GM10266 (cell line): ENCODE measurements around the gene GPS1.
A peak's percentile ranks its signal among the peaks of the same experiment; 100 is the strongest.

ENCODE experiments used
- DNase-seq: peaks from one replicate; pipeline ENCODE4 v3.0.0; 2012; ENCODE audit errors: extremely low spot score
- TF ChIP-seq, protein P1 (sequence below): IDR thresholded peaks from 2 replicates; pipeline ENCODE4 v1.5.1; 2012; ENCODE audit warnings: mild to moderate bottlenecking, low read depth; ENCODE audit not compliant: control insufficient read depth, insufficient read depth; ENCODE audit errors: missing control alignments

The GPS1 gene

GRCh38 chr17:82019690-82020571, 31.8 kb upstream of the GPS1 start:
- peak; percentile 84 for DNase-seq

DNA sequence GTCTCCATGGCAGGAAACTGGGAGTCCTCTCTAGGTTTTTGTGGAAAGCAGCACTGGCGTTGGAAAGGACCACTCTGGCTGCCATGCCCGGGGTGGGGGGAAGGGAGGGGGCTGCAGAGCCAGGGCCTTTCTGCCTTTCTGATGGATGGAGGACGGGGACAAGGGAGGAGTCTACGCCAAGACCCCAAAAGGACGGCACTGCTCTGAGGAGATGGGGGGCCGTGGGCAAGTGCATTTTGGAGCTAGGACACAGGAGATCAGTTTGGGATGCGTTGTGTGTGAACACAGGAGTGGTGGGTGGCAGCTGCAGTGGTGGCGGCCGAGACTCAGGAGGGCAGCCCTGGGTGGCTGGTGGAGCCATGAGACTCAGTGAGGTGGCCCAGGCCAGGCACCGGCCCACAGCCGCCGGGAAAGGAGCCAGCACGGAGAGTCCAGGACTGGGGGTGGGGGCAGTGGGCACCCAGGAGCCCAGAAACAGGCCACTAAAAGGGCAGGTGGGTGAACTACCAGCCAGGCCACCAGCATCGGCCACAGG, 31.1 kb upstream of the GPS1 start:
- TF ChIP-seq, protein P1, sequence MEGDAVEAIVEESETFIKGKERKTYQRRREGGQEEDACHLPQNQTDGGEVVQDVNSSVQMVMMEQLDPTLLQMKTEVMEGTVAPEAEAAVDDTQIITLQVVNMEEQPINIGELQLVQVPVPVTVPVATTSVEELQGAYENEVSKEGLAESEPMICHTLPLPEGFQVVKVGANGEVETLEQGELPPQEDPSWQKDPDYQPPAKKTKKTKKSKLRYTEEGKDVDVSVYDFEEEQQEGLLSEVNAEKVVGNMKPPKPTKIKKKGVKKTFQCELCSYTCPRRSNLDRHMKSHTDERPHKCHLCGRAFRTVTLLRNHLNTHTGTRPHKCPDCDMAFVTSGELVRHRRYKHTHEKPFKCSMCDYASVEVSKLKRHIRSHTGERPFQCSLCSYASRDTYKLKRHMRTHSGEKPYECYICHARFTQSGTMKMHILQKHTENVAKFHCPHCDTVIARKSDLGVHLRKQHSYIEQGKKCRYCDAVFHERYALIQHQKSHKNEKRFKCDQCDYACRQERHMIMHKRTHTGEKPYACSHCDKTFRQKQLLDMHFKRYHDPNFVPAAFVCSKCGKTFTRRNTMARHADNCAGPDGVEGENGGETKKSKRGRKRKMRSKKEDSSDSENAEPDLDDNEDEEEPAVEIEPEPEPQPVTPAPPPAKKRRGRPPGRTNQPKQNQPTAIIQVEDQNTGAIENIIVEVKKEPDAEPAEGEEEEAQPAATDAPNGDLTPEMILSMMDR: no peak
- DNase-seq: no peak

More at GRCh38 chr17:82019690-82020571, 31.8 kb upstream of the GPS1 start:
- TF ChIP-seq, protein P1: peak; percentile 75

GRCh38 chr17:82021107-82021899, 30.4 kb upstream of the GPS1 start:
- TF ChIP-seq, protein P1: peak; percentile 78
- DNase-seq: peak; percentile 71

- no peak for DNase-seq
- TF ChIP-seq, protein P1: no peak
Measured at GRCh38 chr17:82021900-82022309, 29.8 kb upstream of the GPS1 start.

DNA sequence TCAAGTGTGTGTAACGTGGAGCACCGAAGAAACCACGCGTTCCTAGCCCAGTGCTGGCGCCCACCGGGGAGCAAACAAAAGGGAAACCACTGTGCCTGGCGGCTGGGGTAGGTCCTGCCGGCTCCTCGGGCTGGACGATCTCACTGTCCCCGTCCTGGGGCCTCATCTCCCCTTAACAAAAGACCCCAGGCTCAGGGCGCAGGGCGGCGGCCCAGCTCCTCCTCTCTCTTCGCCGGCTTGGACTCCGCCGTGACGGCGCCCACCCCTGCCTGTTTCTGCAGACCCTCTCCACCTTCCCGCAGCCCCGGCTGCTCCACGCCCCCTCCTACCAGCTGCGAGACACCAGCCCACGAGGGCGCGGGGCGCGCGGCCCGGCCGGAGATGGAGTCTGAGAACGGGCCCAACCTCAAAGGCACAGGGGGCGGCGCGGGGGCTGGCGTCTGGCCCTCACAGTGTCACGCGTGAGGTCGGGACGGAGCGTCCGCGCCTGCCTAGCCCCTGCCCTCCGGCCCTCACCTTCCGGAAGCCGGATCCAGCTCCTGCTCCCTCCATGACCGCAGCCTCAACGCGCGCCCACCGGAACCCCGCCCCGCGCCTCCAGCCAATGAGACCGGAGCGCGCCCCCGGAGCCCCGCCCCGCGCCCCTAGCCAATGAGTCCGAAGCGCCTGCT, 29.3 kb upstream of the GPS1 start, which contains the start of gene CENPX:
Gene CENPX, minus strand, starts transcription at position 569 of the 671 bp plus-strand sequence. Its CDS starts 17 bp downstream, at position 552.
- no peak for DNase-seq

DNA sequence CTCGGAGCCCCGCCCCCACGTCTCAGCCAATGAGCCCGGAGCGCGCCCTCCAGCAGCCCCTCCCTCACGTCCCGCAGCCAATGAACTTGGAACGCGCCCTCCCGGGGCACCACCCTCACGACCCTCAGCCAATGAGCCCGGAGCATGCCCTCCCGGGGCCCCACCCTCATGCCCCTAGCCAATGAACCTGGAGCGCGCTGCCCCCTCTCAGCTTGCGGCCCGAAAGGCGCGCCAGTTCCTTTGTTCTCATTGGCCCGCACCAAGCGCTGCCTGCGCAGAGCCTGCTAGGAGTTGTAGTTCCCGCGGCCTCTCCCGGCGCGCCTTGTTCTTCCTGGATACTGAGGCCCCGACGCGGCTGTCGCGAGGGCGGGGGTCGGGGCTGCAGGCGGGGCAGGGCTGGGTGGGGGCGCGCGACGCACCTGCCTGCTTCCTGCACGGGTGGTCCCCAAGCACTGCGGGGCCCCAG, 28.7 kb upstream of the GPS1 start, which contains the start of gene LRRC45:
Gene LRRC45, plus strand, starts transcription at position 325 of the 466 bp plus-strand sequence. CDS start 339 bp downstream, outside the sequence.
- DNase-seq: peak; percentile 100
- TF ChIP-seq, protein P1: no peak

More for the DNA sequence above, 29.3 kb upstream of the GPS1 start, which contains the start of gene CENPX:
- TF ChIP-seq, protein P1: no peak
